GM23338 (cell line): ENCODE results near the gene AKR1E2. TPM values are rescaled to one million over a fixed set of nuclear protein-coding genes. Genes with fewer than 3 reads are reported as not detected.

Source experiments
- ATAC-seq: fragments of 200-7000 bp; cut with Tn5 transposase; 3 replicates; pipeline ENCODE4 v1.9.1; 2020
- DNase-seq: peaks from one replicate; pipeline ENCODE4 v3.0.0-alpha.2; 2015; ENCODE audit warnings: low spot score
- H2AFZ ChIP-seq: fragments of 200-600 bp; sonication (generic); 2 replicates; pipeline ENCODE4 v1.8.0; 2016; ENCODE audit warnings: antibody characterized with exemption, mild to moderate bottlenecking, moderate library complexity
- H3F3A ChIP-seq: fragments of 200-600 bp; sonication (generic); replicated peaks from 2 replicates; pipeline ENCODE4 v1.8.0; 2017; ENCODE audit warnings: antibody characterized with exemption, mixed run types, low read depth
- H3K27ac ChIP-seq: fragments of 200-600 bp; sonication (generic); 2 replicates; pipeline ENCODE4 v1.6.1; 2016; ENCODE audit warnings: low read depth
- H3K27me3 ChIP-seq: fragments of 200-600 bp; sonication (generic); 2 replicates; pipeline ENCODE4 v1.8.0; 2016; ENCODE audit warnings: mild to moderate bottlenecking, mixed run types, moderate library complexity; ENCODE audit not compliant: insufficient read depth
- H3K36me3 ChIP-seq: fragments of 200-600 bp; sonication (generic); 2 replicates; pipeline ENCODE4 v1.8.0; 2016; ENCODE audit warnings: mild to moderate bottlenecking; ENCODE audit not compliant: insufficient read depth
- H3K4me1 ChIP-seq: fragments of 200-600 bp; sonication (generic); 2 replicates; pipeline ENCODE4 v1.8.0; 2016; ENCODE audit warnings: mild to moderate bottlenecking, moderate library complexity; ENCODE audit not compliant: insufficient read depth
- H3K4me2 ChIP-seq: fragments of 200-600 bp; sonication (generic); 2 replicates; pipeline ENCODE4 v1.7.1; 2017; ENCODE audit warnings: mixed run types
- H3K4me3 ChIP-seq: fragments of 200-600 bp; sonication (generic); 2 replicates; pipeline ENCODE4 v1.6.1; 2016; ENCODE audit warnings: mixed run types
- H3K79me2 ChIP-seq: fragments of 200-600 bp; sonication (generic); replicated peaks from 2 replicates; pipeline ENCODE4 v1.8.0; 2017; ENCODE audit warnings: mild to moderate bottlenecking; ENCODE audit not compliant: insufficient read depth
- H3K9me2 ChIP-seq: fragments of 200-600 bp; sonication (generic); 2 replicates; pipeline ENCODE4 v1.8.0; 2017; ENCODE audit not compliant: insufficient read depth
- H4K20me1 ChIP-seq: fragments of 200-600 bp; sonication (generic); replicated peaks from 2 replicates; pipeline ENCODE4 v1.8.0; 2017; ENCODE audit warnings: mild to moderate bottlenecking; ENCODE audit not compliant: insufficient read depth
- H3K27ac Mint-ChIP-seq: 2 replicates; pipeline ENCODE4 v1.8.0; 2020; ENCODE audit warnings: inconsistent platforms, mild to moderate bottlenecking, moderate library complexity, mixed read lengths
- H3K27me3 Mint-ChIP-seq: 3 replicates; pipeline ENCODE4 v1.8.0; 2022; ENCODE audit warnings: low read depth, mild to moderate bottlenecking, moderate library complexity, mixed read lengths, inconsistent platforms; ENCODE audit not compliant: insufficient read depth, poor library complexity
- H3K36me3 Mint-ChIP-seq: 3 replicates; pipeline ENCODE4 v1.8.0; 2021; ENCODE audit warnings: low read depth, mild to moderate bottlenecking, inconsistent platforms, moderate library complexity, mixed read lengths
- H3K4me1 Mint-ChIP-seq: 3 replicates; pipeline ENCODE4 v1.8.0; 2020; ENCODE audit warnings: mild to moderate bottlenecking, inconsistent platforms, mixed read lengths
- H3K4me3 Mint-ChIP-seq: 3 replicates; pipeline ENCODE4 v1.8.0; 2021; ENCODE audit warnings: moderate library complexity, mild to moderate bottlenecking, inconsistent platforms, mixed read lengths
- H3K9me3 Mint-ChIP-seq: 3 replicates; pipeline ENCODE4 v1.8.0; 2020; ENCODE audit warnings: moderate library complexity, mild to moderate bottlenecking, inconsistent platforms, mixed read lengths
- CREB1 ChIP-seq: fragments of 250-450 bp; sonication (Bioruptor Pico); IDR thresholded peaks from 2 replicates; pipeline ENCODE4 v1.5.0; 2020; ENCODE audit warnings: low read depth, mild to moderate bottlenecking, moderate library complexity
- CTCF ChIP-seq, 2 experiments: fragments of 200-600 bp in 1 of 2; sonication (generic) in 1 of 2; conservative IDR thresholded peaks; 2 replicates each; pipeline versions ENCODE4 v1.5.1 to v1.6.1; 2016 to 2017; ENCODE audit warnings: antibody characterized with exemption in 2 of 2, low read depth in 2 of 2, mild to moderate bottlenecking in 2 of 2, moderate library complexity in 1 of 2
- ETS1 ChIP-seq: IDR thresholded peaks from 2 replicates; pipeline ENCODE4 v1.6.1; 2016; ENCODE audit warnings: antibody characterized with exemption
- EZH2 ChIP-seq: fragments of 200-600 bp; sonication (generic); IDR thresholded peaks from one replicate; pipeline ENCODE4 v1.8.0; 2017; ENCODE audit warnings: antibody characterized with exemption, mild to moderate bottlenecking, low read depth; ENCODE audit not compliant: unreplicated experiment
- JUNB ChIP-seq: IDR thresholded peaks from one replicate; pipeline ENCODE4 v1.6.1; 2016; ENCODE audit warnings: antibody characterized with exemption; ENCODE audit not compliant: unreplicated experiment
- POLR2AphosphoS5 ChIP-seq: IDR thresholded peaks from 2 replicates; pipeline ENCODE4 v1.6.1; 2016; ENCODE audit warnings: antibody characterized with exemption, low read depth
- REST ChIP-seq: IDR thresholded peaks from one replicate; pipeline ENCODE4 v1.6.1; 2018; ENCODE audit warnings: antibody characterized with exemption; ENCODE audit not compliant: unreplicated experiment
- ZNF114 ChIP-seq: fragments of 250-450 bp; sonication (Bioruptor Pico); IDR thresholded peaks from 2 replicates; pipeline ENCODE4 v1.5.0; 2020; ENCODE audit warnings: mild to moderate bottlenecking, moderate library complexity
- ZNF331 ChIP-seq: fragments of 250-450 bp; sonication (Bioruptor Pico); IDR thresholded peaks from 2 replicates; pipeline ENCODE4 v1.5.0; 2020; ENCODE audit warnings: low read depth, mild to moderate bottlenecking, moderate library complexity
- ZNF462 ChIP-seq: fragments of 250-450 bp; sonication (Bioruptor Pico); IDR thresholded peaks from 2 replicates; pipeline ENCODE4 v1.5.0; 2020; ENCODE audit warnings: mild to moderate bottlenecking, moderate library complexity
- polyA plus RNA-seq: library from polyadenylated mRNA; unstranded; fragments of >200 nt; fragmentation: Nextera tagmentation; extraction: Ambion mirVana; gene quantifications from 2 replicates; pipeline ENCODE4 v1.2.1, GENCODE V29; 2016
- total RNA-seq: library from RNA; depleted of rRNA; stranded (reverse); fragments of >200 nt; shearing (Covaris generic); gene quantifications from 2 replicates; pipeline ENCODE4 v1.2.3, GENCODE V29; 2014

Gene AKR1E2
- total and polyA plus RNA-seq, 2 experiments from 2014 or later: 2.2 to 4.3 TPM

GRCh38 chr10:4790045-4790444 lies 36.0 kb upstream of the AKR1E2 start (continued):
- TF ChIP-seq ZNF462 (CRISPR knock-in tag): no peak

- no peaks in the 10 kb centered on the region for H3K4me1 ChIP-seq
- H3K4me2 ChIP-seq: no peak overlapping the region
- H3K27ac ChIP-seq: no peak overlapping the region
- Mint-ChIP-seq H3K4me1 (0 out of 3 replicates have a peak, but pooled peaks cover 2% of the 10 kb centered on the region), H3K9me3 (no peaks in the 10 kb centered on the region), H3K27ac (no peak overlapping the region), H3K36me3 (no peaks in the 10 kb centered on the region), H3K27me3 (no peaks in the 10 kb centered on the region), H3K4me3 (no peak overlapping the region)
- H3F3A ChIP-seq: no peaks in the 10 kb centered on the region
- no peak overlapping the region for H2AFZ ChIP-seq
- no peak overlapping the region for H3K4me3 ChIP-seq
- H3K27me3 ChIP-seq: no peaks in the 10 kb centered on the region
- DNase-seq: no peak
- H3K36me3 ChIP-seq: no peaks in the 10 kb centered on the region
- ATAC-seq: no peak
- no peaks in the 10 kb centered on the region for H4K20me1 ChIP-seq
- no peaks in the 10 kb centered on the region for H3K9me2 ChIP-seq
- H3K79me2 ChIP-seq: no peaks in the 10 kb centered on the region
- no peak for TF ChIP-seq POLR2AphosphoS5
- TF ChIP-seq REST: no peak
- no peak for TF ChIP-seq CTCF (conservative IDR thresholded peaks at IDR 0.05; ENCODE audit: low read depth in 2 of 2)
- no peak for TF ChIP-seq JUNB
- no peak for TF ChIP-seq ETS1
- TF ChIP-seq ZNF331 (CRISPR knock-in tag): no peak
- no peak for TF ChIP-seq EZH2
- TF ChIP-seq ZNF114: no peak
- no peak for TF ChIP-seq CREB1 (CRISPR knock-in tag)
These were observed 35.1 kb upstream of the AKR1E2 start for GRCh38 chr10:4790922-4791321.
